SKM-1 (cell line): ENCODE results near the gene UBE4A.

ENCODE experiments used
- DNase-seq: peaks from one replicate; lab custom pipeline; 2025; ENCODE audit not compliant: unreplicated experiment; lab: John Stamatoyannopoulos, UW

UBE4A gene

DNA sequence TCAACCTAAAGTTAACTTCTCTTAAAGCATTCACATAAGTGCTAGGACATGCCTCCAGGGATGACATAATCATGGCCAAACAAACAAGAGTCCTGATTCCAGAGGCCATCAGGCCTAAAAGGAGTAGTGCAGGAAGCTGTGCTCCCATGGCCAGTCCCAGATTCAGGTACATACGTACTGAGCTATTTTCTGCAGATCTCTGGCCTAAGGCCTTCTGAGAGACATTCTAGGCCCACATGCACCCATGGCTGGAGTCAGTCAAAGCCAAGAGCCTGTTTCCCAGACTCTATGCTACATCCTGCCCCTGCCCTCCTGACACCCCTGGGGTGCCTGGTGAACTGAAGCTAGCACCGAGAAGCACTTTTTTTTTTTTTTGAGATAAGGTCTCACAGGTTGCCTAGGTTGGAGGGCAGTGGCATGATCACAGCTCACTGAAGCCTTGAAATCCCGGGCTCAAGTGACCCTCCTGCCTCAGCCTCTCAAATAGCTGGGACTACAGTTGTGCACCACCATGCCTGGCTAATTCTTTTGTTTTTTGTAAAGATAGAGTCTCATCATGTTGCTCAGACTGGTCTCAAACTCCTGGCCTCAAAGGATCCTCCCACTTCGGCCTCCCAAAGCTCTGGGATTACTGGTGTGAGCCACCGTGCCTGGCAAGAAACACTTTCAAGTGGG, 17.4 kb upstream of the UBE4A start:
- DNase-seq: no peak

DNA sequence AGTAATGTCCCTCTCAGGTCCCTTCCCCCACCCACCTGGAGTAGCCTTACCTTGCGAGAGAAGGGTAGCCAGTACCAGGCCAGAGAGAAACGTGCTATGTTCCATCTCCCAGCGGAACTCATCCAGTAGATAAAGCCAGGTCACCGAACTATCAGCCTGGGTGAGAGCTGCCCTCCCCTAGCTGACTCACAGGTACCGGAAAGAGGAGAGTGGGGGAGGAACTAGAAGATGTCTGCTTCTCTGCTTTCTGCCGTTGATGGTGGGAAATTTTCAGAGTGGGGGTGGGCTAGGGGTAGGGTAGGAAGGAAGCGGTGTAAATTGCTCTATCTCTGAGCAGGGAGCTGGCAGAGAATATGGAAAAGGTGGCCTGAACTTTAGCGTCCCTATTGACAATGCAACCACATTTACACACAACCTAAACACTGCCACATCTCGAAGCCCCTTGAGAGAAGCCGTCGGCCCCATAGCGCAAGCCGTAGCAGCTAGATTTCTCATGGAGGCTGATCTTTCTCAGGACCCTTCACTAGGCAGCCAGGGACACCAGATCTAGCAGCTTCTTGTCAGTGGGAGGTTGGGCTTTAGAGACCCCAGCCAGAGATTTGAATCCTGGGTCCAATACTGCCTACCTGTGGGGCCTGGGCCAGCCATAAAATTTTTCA, 16.8 kb upstream of the UBE4A start, which contains the start of gene CD3D:
CD3D (minus strand) TSS at position 203 of the 659 bp plus-strand sequence; CDS start at position 105, 98 bp downstream.
- no peak for DNase-seq

DNA sequence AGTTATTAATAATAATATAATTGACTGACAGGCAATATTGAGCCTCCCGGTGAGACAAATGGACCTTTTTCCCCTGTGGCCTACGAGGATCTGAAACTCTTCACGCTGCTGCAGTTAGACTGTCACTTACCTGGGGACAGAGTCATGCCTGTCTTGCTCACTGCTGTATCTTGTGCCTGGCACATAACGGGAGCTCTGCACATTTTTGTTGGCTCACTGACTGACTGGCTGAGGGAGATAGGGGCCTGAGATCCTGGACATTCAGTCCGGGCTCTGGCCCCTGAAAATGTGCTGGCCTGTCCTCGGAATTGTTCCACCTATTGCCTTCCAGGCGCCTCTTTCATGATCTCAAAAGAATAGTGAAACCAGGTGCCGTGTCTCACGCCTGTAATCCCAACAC, 16.2 kb upstream of the UBE4A start:
- DNase-seq: no peak

DNA sequence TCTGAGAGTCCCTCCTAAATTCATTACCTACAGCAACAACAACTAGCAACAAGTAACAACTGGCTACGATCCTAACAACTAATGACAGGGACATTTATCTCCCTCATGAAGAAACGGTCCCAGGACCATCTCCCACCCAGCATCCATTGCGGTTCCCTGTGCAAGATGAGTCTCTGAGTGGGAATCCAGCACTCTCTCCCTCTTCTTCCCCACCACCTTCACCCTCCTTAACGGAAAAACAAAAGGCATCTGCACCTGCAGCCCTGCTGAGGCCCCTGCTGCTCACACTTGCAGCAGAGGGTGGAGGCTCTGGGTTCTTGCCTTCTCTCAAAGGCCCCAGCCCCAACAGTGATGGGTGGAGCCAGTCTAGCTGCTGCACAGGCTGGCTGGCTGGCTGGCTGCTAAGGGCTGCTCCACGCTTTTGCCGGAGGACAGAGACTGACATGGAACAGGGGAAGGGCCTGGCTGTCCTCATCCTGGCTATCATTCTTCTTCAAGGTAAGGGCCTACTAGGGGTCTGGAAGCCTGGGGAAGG, 15.4 kb upstream of the UBE4A start, which contains the start of gene CD3G:
CD3G (plus strand) TSS at position 364 of the 535 bp plus-strand sequence; CDS start at position 444, 80 bp downstream.
- DNase-seq: no peak

DNA sequence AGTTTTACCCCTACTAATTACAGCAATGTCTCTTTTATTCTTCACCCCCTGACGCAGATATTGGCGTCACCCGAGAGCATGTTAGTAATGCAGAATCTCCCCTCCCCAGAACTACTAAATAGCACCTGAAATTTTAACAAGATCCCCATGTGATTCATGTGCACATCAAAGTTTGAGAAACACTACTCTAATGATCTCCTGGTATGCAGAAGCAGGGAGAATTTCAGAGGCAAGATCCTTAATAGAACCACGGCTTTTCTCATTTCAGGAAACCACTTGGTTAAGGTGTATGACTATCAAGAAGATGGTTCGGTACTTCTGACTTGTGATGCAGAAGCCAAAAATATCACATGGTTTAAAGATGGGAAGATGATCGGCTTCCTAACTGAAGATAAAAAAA, 9.9 kb upstream of the UBE4A start:
- DNase-seq: no peak

DNA sequence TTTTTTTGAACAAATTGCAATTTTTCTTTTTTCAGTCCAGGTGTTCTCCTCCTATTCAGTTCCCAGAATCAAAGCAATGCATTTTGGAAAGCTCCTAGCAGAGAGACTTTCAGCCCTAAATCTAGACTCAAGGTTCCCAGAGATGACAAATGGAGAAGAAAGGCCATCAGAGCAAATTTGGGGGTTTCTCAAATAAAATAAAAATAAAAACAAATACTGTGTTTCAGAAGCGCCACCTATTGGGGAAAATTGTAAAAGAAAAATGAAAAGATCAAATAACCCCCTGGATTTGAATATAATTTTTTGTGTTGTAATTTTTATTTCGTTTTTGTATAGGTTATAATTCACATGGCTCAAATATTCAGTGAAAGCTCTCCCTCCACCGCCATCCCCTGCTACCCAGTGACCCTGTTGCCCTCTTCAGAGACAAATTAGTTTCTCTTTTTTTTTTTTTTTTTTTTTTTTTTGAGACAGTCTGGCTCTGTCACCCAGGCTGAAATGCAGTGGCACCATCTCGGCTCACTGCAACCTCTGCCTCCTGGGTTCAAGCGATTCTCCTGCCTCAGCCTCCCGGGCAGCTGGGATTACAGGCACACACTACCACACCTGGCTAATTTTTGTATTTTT, 6.2 kb upstream of the UBE4A start:
- no peak for DNase-seq

DNA sequence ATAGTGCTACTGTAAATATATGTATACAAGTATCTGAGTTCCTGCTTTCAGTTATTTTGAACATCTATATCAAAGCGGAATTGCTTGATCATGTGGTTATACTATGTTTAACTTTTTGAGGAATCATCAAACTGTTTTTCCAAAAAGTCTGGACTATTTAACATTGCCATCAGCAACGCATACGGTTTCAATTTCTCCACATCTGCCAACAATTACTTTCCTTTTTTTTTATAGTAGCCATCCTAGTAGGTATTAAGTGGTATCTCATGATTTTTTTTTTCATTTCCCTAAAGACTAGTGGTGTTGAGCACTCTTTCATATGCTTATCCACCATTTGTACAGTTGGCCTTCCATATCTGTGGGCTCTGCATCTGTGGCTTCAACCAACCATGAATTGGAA, 1.3 kb upstream of the UBE4A start:
- DNase-seq: no peak

DNA sequence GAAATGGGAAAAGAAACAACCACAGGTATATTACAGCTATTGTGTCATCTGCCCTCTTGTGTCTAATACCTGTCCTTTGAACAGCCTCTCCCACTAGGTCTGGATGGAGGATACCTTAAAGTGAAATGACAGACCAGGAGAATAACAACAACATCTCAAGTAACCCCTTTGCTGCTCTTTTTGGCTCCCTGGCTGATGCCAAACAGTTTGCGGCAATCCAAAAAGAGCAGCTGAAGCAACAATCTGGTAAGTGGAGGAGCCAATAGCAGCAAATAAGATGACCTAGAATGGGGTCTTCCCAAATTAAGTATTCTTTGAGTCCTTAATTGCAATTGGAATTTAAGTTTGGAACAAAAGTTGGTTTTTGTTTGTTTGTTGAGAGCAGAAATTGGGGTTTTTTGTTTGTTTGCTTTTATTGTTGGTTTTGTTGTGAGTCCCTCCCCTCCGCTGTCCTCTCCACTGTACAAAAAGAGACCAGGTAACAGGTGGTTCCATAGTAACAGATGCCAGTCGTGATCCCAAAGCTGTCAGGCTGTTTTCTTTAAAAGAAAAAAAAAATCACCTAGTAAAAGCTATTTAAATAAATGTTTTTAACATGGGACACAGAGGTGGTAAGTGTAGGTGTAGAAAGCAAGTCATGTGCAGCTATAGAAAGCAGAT, 5.7 kb downstream of the UBE4A start:
- DNase-seq: no peak

DNA sequence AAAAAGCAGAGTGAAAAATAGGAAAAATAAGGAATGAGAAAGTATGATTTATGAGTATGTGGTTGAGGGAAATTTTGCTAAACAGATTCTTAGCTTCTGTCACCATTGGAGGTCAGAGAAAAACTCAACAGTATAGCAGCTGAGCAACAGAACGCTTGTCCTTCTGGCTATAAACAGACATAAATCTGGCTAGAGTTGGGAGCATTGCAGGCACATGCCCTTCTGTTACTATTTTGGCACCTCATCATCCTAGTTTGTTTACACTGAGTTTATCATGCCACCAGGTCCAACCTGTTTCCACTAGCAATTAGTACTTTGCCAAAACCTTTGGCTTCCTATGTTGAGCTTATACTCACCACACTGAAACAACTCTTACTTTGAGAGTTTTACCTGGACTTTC, 6.9 kb downstream of the UBE4A start:
- DNase-seq: no peak

DNA sequence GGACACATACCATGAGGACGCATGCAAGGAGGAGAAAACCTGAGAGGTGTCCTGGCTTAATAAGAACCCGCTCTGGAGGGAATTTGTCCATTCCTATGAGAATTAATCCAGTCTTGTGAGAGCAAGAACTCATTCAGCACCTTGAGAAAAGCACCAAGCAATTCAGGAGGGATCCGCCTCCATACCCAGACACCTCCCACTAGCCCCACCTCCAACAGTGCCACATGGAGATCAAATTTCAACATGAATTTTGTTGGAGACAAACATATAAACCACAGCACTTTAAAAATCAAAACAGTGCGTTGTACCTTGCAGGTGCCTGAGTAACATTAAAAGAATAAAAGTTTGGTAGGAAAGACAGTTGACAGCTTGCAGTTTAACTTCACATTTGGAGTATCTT, 11.4 kb downstream of the UBE4A start:
- DNase-seq: no peak

DNA sequence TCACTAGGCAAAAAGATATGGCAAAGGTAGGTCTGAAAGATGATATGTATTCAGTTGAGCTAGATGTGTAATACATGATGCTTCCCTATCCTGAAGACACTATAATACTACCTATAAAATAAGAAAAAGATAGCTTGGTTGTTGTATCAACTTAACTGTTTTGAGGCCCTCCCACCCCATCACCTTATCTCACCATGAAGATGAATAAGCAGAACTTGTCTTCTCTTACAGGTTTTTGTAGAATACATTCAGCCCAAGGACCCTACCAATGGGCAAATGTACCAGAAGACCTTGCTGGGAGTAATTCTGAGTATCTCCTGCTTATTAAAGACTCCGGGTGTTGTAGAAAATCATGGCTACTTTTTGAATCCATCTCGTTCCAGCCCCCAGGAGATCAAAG, 13.9 kb downstream of the UBE4A start:
- no peak for DNase-seq

DNA sequence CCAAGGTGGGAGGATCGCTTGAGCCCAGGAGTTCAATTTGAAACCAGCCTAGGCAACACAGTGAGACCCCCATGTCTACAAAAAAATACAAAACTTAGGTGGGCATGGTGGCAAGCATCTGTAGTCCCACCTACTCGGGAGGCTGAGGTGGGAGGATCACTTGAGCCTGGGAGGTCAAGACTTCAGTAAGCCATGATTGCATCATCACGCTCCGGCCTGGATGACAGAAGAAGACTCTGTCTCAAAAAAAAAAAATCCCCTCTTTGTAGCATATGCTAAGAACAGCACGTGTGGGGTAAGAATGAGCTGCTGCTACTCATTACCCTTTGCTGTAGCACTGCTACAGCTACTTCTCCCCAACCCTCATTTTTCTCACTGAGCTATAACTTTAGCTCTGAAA, 14.5 kb downstream of the UBE4A start:
- DNase-seq: no peak

DNA sequence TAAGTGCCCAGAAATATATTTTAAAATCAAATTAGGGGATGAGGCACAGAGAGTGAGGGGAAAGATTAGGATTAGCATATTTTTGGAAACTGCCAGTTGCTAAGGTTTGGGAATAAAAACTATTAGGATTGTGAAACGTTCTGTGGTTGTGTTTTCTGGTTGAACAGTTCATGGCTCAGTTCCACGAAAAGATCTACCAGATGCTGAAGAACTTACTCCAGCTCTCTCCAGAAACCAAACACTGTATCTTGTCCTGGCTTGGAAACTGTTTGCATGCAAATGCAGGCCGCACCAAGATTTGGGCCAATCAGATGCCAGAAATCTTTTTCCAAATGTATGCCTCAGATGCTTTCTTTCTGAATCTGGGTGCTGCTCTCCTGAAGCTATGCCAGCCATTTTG, 15.3 kb downstream of the UBE4A start:
- DNase-seq: no peak

DNA sequence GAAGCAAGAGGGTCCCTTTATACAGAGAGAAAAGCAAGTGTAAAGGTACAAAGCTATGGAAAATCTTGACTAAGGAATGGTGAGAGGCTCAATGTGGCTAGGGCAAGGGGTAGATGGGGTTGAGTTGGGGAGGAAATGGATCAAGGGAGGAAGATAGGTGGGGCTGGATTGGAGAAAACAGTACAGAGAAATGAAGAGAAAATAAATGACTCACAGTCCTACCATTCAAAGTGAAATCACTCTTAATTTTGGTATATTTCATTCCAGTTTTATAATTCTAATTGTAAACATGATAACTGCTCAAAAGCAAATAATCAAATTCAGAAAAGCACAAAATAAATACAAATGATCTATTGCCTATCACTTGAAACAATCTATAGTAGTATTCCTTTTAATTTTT, 16.6 kb downstream of the UBE4A start:
- DNase-seq: no peak

DNA sequence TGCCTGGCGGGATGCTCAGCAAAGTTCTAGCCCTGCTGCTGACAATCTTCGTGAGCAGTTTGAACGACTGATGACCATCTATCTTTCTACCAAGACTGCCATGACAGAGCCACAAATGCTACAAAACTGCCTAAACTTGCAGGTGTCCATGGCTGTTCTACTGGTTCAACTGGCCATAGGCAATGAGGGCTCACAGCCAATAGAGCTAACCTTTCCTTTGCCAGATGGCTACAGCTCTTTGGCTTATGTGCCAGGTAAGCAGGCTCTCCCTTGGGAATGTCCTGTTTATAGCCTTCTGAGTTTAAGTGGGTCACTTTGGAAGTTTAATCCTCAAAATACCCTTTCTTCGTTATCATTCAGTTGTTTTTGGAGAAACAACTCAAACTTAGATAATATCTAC, 20.1 kb downstream of the UBE4A start:
- DNase-seq: no peak

DNA sequence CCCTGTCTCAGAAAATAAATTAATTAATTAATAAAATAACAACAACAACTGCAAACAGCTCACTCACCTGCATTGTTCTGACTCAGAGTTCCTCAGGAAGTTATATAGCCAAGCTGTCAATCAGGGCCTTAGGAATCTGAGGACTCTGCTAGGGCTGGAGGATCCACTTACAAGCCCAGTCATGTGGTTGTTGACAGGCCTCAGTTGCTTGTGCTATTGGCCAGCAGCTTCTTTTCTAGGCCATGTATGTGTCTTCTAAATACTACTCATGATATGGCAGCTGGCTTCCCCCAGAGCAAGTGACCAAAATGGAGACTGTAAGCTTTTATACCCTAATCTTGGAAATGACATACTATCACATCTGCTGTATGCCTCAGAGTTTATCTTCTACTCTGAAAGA, 21.2 kb downstream of the UBE4A start:
- no peak for DNase-seq

DNA sequence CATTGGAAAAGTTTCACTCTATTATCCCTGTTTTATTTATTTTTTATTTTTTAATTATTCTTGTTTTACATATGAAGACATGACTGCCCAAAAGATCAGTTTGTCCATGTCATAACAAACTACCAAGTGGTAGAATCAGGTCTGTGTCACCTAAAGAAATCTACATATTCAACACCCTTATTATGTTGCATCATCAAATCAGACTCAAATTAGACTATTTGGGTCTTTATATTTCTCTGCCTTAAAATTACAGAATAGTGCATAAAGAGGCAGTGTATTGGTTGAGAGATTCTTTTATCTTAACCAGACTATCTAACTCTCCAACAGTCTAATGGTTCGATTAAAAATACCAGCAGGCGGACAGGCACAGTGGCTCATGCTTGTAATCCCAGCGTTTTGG, 23.6 kb downstream of the UBE4A start:
- DNase-seq: no peak

DNA sequence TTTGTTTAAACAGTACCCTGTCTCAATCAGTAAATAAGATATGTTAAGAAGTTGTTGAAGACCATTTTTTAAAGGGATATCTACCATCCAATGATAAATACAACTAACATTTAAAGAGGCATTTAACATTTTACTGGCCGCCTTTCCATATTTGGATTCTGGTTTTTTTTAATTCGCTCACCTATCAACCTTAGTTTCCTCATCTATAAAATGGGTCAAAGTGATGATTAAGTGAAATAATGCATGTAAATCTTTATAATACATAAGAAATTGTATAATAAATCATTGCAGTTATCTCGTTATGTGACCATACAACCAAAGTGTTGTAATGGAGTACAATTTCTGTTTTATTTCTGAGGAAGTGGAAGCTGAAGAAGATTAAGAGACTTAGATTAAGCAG, 24.3 kb downstream of the UBE4A start:
- DNase-seq: no peak

DNA sequence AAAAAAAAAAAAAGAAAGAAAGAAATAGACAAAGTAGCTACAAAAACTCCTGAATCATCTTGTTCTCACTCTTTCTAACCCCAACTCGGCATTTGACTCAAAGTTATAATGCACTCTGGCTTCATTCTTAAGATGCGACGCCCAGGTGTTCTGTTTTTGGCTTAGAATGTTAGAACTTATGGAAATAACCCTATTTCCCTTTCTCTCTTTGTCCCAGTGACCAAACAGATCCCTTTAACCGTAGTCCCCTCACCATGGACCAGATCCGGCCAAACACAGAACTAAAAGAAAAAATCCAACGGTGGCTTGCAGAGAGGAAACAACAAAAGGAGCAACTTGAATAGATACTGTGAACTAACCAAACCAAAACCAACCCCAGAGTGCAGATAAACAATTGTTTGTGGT, 36.7 kb downstream of the UBE4A start:
- DNase-seq: no peak

DNA sequence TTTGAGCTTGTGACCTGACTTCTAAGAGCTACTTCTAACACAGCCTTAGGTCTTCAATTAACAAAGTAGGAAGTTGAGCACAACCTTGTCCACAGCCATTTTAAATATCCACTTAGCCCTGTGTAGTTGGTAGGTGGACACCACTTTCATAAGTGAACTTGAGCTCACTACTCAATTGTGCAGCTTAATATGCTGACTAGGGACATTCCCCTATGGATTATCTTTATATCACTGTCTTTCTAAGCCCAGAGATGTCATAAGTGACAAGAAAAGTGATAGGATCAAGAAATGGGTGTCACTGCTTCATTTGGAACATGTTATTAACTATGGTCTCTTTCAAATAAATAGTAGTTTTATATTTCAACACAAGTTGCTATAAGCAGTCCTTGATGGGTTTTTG, 38.0 kb downstream of the UBE4A start:
- DNase-seq: no peak

DNA sequence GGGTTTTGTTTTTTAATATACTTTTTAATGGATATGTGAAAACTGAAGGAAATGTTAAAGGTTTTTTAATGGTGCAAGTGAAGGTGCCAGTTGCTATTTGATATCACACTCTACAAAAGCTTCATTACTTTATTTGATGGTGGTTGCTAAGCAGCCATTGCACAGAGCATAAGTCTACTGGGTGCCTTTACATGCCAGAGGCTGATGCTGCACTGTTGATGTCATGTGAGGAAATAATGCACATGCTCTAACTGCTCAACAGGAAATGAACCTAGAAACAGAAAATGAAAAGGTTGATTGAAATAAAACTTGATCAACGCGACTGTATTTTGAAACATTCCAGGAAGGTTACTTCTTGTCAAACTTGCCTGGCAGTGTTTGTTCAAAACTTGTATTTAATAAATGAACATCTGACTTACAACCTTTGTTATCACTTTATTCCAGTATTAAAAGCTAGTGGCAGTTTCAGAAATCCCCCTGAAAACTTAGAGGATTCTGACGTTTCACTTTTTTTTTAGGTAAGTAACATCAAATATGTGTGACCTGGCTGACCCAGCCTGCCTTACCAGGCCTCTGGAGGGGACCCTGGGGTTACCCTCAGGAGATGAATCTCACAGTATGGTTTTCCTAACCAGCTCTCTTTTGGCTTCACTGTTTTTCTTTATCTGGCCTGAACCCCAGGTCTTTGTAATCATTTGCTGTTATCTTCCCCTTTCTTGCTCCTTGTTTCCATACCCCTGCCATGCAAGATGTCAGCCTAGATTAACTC, 39.6 kb downstream of the UBE4A start:
- no peak for DNase-seq
